ENCODE measurements around the gene CBFA2T3. TPM values are rescaled to one million over a fixed set of nuclear protein-coding genes. Genes with fewer than 3 reads are reported as not detected.

Gene CBFA2T3
- total RNA-seq, 1 donor = 1.3 TPM

GRCh38 chr16:88880226-88881006, 96.6 kb downstream of the CBFA2T3 start:
- H3K27me3 ChIP-seq (ENCODE audit: insufficient read depth, low read length) = no peaks in the 10 kb centered on the region
- peaks cover 3% of the 10 kb centered on the region for H3K4me1 ChIP-seq (ENCODE audit: insufficient read depth, low read length)
- no peak overlapping the region for H3K4me3 ChIP-seq (ENCODE audit: low read length)
- H3K9me3 ChIP-seq (ENCODE audit: low read depth, low read length) = no peaks in the 10 kb centered on the region

GRCh38 chr16:88879788-88880055, 97.3 kb downstream of the CBFA2T3 start:
- Histone ChIP-seq H3K27me3 (ENCODE audit: insufficient read depth, low read length) (no peaks in the 10 kb centered on the region), H3K9me3 (ENCODE audit: low read depth, low read length) (no peaks in the 10 kb centered on the region), H3K4me3 (ENCODE audit: low read length) (no peak overlapping the region), H3K4me1 (ENCODE audit: insufficient read depth, low read length) (peaks cover 3% of the 10 kb centered on the region)

- H3K27me3 ChIP-seq (ENCODE audit: insufficient read depth, low read length) = no peaks in the 10 kb centered on the region
Measured at GRCh38 chr16:88878967-88879787, 97.8 kb downstream of the CBFA2T3 start.

DNA sequence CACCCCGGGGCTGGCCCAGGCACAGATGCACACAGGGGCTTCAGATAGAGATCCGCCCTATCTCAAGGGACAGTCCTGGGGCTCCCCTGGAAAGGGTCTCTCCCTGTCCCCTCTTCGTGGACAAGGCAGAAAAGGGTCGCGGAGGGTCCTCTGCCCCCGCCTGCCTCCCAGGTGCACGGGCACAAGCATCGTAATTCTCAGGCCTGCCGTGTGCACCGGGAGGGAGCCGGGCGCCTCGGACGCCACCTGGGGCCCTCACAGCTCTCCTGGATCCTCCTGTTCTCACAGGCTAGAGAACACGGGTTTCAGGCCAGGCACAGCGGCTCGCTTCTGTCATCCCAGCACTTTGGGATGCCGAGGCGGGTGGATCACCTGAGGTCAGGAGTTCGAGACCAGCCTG, 98.7 kb downstream of the CBFA2T3 start:
- Histone ChIP-seq H3K4me3 (ENCODE audit: low read length) (no peak overlapping the region), H3K27me3 (ENCODE audit: insufficient read depth, low read length) (no peaks in the 10 kb centered on the region), H3K4me1 (ENCODE audit: insufficient read depth, low read length) (peaks cover 3% of the 10 kb centered on the region), H3K9me3 (ENCODE audit: low read depth, low read length) (no peaks in the 10 kb centered on the region)

More at GRCh38 chr16:88878967-88879787, 97.8 kb downstream of the CBFA2T3 start:
- peaks cover 3% of the 10 kb centered on the region for H3K4me1 ChIP-seq (ENCODE audit: insufficient read depth, low read length)
- no peak overlapping the region for H3K4me3 ChIP-seq (ENCODE audit: low read length)
- no peaks in the 10 kb centered on the region for H3K9me3 ChIP-seq (ENCODE audit: low read depth, low read length)

DNA sequence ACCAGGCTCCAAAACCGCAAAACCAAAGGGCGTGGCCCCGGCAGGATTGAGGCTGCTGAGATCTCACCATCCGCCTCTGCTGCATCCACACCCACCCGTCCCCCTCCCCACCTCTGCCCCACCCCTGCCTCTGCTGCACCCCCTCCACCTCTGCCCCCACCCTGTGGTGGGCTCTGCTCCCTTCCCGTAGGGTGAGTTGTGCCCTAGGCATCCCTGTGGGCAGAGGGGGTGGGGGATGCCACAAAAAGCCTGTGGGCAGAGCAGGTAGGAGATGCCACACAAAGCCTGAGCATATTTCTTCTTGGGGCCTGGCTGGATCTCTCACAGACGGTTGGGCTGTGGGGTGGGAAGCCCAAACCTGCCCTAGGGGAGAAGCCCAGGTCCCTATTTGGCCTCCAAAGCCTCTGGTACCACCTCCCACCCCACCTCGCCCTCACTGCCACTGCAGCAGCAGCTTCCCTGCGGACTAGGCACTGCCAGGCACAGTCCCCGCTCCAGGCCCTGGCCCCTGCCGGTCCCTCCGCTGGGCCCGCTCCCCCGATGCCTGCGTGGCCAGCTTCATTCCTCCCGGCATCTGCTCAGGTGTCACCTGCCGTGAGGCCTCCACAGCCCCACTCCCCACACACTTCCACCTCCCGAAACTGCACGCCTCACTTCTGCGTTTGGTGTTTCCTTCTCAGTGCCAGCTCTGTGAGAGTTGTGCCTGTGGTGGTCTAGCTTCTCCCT, 99.3 kb downstream of the CBFA2T3 start:
- Histone ChIP-seq H3K4me3 (ENCODE audit: low read length) (no peak overlapping the region), H3K27me3 (ENCODE audit: insufficient read depth, low read length) (no peaks in the 10 kb centered on the region)

DNA sequence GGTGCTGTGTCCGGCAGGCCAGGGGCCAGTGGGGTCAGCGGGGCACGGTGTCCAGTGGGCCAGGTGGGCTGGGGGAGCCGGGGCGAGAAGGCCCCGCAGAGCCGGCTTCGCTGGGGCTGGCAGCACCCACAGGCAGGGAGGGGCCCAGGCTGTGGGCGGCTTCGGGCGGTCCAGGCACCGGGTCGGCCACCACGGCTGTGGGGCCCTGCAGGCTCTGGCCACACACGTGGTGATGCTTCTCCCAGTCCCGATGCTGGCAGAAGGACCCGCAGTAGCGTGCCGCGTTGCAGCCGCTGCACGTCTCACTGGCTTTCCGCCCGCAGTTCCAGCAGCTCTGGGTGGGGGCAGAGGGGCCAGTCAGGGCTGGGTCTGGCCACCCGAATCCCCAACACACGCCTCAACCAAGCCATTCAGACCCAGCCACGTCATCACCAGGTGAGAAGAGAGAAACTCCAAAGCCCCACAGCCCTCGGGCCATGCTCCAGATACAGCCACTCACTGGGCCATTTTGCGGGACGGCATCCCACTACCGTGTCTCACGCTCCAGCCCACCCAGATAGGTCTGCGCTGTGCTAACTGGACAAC, 100.0 kb downstream of the CBFA2T3 start:
- Histone ChIP-seq H3K4me3 (ENCODE audit: low read length) (no peak overlapping the region), H3K9me3 (ENCODE audit: low read depth, low read length) (no peaks in the 10 kb centered on the region), H3K4me1 (ENCODE audit: insufficient read depth, low read length) (no peaks in the 10 kb centered on the region), H3K27me3 (ENCODE audit: insufficient read depth, low read length) (no peaks in the 10 kb centered on the region)

More for the DNA sequence above, 99.3 kb downstream of the CBFA2T3 start:
- Histone ChIP-seq H3K4me1 (ENCODE audit: insufficient read depth, low read length) (peaks cover 3% of the 10 kb centered on the region), H3K9me3 (ENCODE audit: low read depth, low read length) (no peaks in the 10 kb centered on the region)

DNA sequence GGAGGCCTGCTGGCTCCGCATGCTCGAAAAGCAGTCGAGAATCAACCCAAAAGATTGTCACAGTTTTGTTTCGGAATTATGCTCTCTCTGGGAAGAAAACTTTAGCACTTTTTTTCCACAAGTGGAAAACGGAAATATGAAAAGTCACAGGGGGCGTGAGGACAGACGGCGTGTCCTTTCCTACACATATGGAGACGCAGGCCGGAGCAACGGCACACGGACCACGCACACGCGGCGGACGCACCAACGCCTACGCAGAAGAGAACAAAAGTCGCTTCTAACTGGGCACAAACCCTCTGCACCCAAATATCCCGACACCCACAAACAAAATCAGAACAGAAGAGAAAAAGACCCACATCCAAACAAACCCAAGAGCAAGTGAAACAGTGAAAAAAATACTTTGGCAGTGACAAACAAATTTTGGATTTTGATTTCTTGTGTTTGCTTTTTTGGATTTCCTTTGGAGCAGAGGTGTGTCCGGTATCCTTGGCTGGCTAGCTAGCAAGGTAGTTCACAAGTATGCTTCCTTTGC, 101.2 kb downstream of the CBFA2T3 start:
- Histone ChIP-seq H3K4me3 (ENCODE audit: low read length) (no peak overlapping the region), H3K4me1 (ENCODE audit: insufficient read depth, low read length) (peaks cover 6% of the 10 kb centered on the region), H3K27me3 (ENCODE audit: insufficient read depth, low read length) (peaks cover 2% of the 10 kb centered on the region), H3K9me3 (ENCODE audit: low read depth, low read length) (no peaks in the 10 kb centered on the region)

DNA sequence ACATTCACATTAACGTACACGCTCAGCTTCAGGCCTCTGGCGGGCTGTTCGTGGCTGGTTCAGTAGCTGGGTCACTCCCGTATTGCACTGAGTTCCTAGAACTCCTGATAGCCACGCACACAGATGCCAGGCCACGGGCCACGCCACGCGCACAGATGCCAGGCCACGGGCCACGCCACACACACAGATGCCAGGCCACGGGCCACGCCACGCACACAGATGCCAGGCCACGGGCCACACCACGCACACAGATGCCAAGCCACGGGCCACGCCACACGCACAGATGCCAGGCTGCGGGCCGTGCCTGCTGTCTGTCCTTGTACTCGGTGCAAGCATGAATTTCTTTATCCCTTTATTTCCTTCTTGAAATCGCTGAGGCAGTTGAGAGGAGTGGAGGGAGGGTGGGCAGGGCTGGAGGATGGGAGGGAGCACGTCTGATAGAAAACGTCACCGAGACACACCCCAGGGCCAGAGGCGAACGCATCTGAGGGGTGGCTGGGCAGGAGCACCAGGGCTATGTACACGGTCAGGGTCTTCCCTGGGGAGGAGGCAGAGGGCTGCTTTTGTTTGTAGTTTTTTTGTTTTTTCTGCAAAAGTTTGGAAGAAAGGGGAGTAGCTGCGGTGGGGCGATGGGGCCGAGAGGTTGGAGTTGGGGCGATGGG, 101.9 kb downstream of the CBFA2T3 start:
- Histone ChIP-seq H3K9me3 (ENCODE audit: low read depth, low read length) (no peaks in the 10 kb centered on the region), H3K27me3 (ENCODE audit: insufficient read depth, low read length) (peaks cover 3% of the 10 kb centered on the region), H3K4me3 (ENCODE audit: low read length) (no peak overlapping the region), H3K4me1 (ENCODE audit: insufficient read depth, low read length) (peaks cover 11% of the 10 kb centered on the region)

DNA sequence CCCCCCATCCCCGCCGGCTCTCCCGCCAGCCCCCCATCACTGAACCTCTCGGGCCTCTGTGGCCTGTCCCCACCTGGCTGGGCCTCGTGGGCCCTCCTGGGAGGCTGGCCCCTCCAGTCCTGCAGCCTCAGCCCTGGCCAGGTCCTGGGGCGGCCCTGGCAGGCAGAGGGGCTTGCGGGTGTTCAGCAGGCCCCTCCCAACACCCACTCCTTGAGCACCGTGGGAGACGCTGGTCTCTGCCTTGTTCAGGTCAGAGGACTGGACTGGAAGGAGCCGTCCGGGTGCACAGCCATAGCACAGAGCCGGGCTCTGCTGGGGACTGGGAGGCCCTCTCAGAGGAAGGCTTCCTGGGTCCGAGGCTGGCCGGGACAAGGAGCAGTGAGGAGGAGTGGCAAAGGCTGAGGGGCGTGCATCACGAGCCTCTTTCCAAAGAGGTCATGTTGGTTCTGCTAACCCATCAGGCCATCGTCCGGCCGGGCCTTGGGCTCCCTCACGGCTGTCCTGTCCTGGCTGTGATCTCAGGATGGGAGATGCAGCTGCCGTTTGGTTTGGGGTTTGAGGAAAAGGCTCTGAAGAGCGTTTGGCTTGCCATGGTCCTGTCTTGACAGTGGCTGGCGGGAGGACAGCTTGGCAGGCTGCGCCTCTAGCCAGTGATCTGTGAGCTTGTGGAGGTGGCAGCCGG, 104.2 kb downstream of the CBFA2T3 start:
- no peaks in the 10 kb centered on the region for H3K9me3 ChIP-seq (ENCODE audit: low read depth, low read length)
- H3K27me3 ChIP-seq (ENCODE audit: insufficient read depth, low read length) = peaks cover 3% of the 10 kb centered on the region
- no peak overlapping the region for H3K4me3 ChIP-seq (ENCODE audit: low read length)
- H3K4me1 ChIP-seq (ENCODE audit: insufficient read depth, low read length) = peaks cover 11% of the 10 kb centered on the region

- Histone ChIP-seq H3K4me3 (ENCODE audit: low read length) (no peak overlapping the region), H3K4me1 (ENCODE audit: insufficient read depth, low read length) (peaks cover 11% of the 10 kb centered on the region), H3K27me3 (ENCODE audit: insufficient read depth, low read length) (peaks cover 3% of the 10 kb centered on the region), H3K9me3 (ENCODE audit: low read depth, low read length) (no peaks in the 10 kb centered on the region)
Measured at GRCh38 chr16:88871730-88872416, 105.1 kb downstream of the CBFA2T3 start.

DNA sequence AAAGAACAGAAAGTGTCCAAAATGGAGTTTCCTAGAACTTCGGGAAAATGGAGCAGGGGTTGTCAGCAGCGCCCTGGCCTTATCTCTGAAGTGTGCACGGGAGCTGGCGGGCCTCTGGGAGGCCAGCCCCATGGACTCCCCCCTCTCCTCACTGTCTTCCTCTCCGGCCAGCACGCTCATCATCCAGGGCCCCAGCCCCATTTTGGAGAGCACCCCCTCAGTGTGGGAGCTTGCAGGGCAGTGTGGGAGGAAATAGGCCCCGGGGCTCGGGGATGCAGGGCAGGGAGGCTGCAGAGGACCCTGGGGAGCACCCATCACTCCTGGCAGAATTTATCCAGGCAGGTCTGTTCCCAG, 105.7 kb downstream of the CBFA2T3 start:
- Histone ChIP-seq H3K27me3 (ENCODE audit: insufficient read depth, low read length) (peaks cover 3% of the 10 kb centered on the region), H3K4me1 (ENCODE audit: insufficient read depth, low read length) (peaks cover 11% of the 10 kb centered on the region), H3K9me3 (ENCODE audit: low read depth, low read length) (no peaks in the 10 kb centered on the region), H3K4me3 (ENCODE audit: low read length) (no peak overlapping the region)

DNA sequence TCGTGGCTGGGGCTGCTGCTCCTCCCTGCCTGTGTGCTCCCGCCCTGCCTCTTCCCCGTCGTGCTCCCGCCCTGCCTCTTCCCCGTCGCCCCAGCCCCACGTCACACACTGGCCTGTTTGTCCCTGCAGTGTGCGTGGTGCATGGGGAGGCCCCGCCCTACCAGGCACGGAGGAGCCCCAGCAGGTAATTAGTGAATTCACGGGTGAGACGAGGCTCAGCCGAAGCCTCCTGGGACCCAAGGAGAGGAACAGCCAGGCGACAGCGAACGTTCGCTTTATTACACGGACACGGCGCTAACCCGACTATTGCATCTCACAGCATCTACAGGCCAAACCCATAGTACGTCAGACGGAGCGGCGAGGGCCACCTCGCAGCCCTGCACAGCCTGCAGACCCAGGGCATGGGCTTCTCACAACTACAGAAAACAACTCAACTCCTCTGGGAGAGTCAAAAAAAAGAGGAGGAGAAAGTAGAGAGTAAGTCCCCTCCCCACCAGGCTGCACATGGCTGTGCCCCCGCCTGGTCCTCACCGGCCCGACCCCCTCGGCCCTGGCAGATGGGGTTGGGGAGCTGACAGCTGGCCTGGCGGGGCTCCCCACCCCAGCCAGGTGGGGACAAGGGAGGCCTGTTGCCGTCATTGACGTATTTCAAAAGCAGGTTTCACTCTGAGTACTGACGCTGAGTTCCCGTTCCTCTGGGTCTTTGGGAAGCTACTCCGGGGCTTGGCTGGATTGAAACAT, 106.2 kb downstream of the CBFA2T3 start:
- H3K9me3 ChIP-seq (ENCODE audit: low read depth, low read length) = no peaks in the 10 kb centered on the region
- H3K4me1 ChIP-seq (ENCODE audit: insufficient read depth, low read length) = peaks cover 11% of the 10 kb centered on the region
- no peak overlapping the region for H3K4me3 ChIP-seq (ENCODE audit: low read length)
- peaks cover 3% of the 10 kb centered on the region for H3K27me3 ChIP-seq (ENCODE audit: insufficient read depth, low read length)

DNA sequence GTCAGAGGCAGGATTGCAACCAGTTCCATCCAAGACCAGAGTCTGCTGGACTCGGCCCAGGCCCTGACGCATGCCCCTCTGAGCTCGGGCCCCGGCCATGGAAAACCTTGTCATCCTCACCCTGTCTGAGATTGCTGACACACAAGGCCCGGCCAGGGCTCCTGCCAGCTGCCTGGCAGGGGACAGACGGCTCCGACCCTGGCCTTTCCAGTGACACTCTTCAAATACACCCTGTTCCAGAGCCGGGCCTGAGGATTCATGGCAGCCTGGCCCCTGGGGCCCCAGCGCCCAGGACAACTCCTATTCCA, 107.4 kb downstream of the CBFA2T3 start:
- Histone ChIP-seq H3K4me1 (ENCODE audit: insufficient read depth, low read length) (peaks cover 11% of the 10 kb centered on the region), H3K27me3 (ENCODE audit: insufficient read depth, low read length) (peaks cover 3% of the 10 kb centered on the region), H3K9me3 (ENCODE audit: low read depth, low read length) (no peaks in the 10 kb centered on the region), H3K4me3 (ENCODE audit: low read length) (no peak overlapping the region)
